Measurements from ENCODE around the gene RNU6-9. TPM values are rescaled to one million over a fixed set of nuclear protein-coding genes. Genes with fewer than 3 reads are reported as not detected.

The RNU6-9 gene
- total and polyA plus RNA-seq, 10 donors = not detected

DNA sequence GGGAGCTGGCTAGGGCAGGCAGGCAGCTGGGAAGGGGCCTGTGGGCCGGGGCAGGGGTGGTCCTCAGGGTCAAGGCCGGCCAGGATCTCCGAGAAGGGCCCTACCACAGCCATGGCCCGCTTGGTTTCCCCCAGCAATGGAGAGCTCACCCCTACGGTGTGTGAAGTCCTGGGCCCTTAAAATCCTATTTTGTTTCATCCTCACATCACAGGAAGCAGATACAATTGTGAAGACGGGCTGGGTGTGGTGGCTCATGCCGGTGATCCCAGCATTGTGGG, 8.7 kb downstream of the RNU6-9 start:
- no peaks in the 10 kb centered on the region for H3K9me3 ChIP-seq
- H3K27ac ChIP-seq = peak overlapping the region in 1 of 8 donors; percentile 13
- H3K36me3 ChIP-seq = peaks cover 0 to 74% (median 34%) of the 10 kb centered on the region in 6 donors
- TF ChIP-seq POLR2A (IDR thresholded peaks at IDR 0.05) (no peak), POLR2AphosphoS5 (IDR thresholded peaks at IDR 0.05) (peak in 1 of 3 donors; percentile 0)
- TF ChIP-seq, protein P1, sequence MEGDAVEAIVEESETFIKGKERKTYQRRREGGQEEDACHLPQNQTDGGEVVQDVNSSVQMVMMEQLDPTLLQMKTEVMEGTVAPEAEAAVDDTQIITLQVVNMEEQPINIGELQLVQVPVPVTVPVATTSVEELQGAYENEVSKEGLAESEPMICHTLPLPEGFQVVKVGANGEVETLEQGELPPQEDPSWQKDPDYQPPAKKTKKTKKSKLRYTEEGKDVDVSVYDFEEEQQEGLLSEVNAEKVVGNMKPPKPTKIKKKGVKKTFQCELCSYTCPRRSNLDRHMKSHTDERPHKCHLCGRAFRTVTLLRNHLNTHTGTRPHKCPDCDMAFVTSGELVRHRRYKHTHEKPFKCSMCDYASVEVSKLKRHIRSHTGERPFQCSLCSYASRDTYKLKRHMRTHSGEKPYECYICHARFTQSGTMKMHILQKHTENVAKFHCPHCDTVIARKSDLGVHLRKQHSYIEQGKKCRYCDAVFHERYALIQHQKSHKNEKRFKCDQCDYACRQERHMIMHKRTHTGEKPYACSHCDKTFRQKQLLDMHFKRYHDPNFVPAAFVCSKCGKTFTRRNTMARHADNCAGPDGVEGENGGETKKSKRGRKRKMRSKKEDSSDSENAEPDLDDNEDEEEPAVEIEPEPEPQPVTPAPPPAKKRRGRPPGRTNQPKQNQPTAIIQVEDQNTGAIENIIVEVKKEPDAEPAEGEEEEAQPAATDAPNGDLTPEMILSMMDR (IDR thresholded peaks at IDR 0.05 in 8 of 11, conservative IDR thresholded peaks at IDR 0.05 in 3 of 11) = no peak
- peaks cover 2 to 84% (median 33%) of the 10 kb centered on the region in 6 donors for H3K4me1 ChIP-seq
- no peak for DNase-seq
- intact Hi-C loops (cut with DNase I; ENCODE audit: low total_unique reads) = no loop called here
- WGBS, 5 donors = 70 to 83% (median 74%) methylated on average over 7 of the region's 7 CpGs
- H3K27me3 ChIP-seq (replicated peaks in 1 of 7) = no peaks in the 10 kb centered on the region
- H3K4me3 ChIP-seq = no peak overlapping the region

DNA sequence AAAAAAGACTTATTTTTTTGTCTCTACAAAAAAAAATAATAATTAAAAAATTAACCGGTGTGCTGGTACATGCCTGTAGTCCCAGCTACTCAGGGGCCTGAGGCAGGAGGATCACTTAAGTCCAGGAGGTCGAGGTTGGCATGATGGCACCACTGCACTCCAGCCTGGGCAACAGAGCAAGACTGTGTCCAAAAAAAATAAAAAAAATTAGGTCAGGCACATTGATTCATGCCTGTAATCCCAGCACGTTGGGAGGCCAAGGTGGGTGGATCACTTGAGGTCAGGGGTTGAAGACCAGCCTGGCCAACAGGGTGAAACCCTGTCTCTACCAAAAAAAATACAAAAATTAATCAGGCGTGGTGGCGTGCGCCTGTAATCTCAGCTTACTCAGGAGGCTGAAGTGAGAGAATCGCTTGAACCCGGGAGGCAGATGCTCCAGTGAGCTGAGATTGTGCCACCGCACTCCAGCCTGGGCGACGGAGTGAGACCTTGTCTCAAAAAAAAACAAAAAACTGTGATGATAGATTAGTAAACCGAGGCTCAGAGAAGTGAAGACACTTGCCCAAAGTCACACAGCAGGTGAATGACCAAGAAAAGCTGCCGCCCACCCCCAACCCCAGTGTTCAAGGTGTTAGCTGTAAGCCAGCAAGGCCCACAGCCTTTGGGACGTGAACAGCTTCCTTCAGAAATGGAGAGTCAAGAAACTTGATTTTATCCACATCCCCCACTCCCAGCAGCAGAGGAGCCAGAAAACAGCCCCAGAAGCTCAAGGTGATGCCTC, 9.4 kb downstream of the RNU6-9 start:
- 83 to 93% (median 91%) methylated on average over 14 of the region's 14 CpGs for WGBS, 5 donors

DNA sequence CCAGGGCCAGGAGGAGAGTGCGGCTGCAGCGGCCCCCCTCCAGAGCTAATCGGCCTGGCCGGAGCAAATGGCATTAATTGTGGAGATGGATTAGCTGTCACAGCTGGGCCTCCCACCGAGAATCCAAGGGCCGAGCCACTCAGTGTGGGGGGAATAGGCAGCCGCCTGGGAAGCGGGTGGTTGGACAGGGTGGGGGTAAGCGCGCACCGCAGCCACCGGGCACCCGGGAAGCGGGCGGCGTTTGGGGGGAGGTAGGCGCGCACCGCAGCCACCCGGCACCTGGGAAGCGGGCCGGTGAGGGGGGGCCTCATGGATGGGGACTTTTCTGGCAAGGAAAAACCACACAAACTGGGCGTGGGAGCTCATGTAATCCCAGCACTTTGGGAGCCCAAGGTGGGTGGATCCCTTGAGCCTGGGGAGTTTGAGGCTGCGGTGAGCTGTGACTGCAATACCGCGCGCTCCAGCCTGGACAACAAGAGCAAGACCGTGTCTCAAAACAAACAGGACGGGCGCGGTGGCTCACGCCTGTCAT, 10.0 kb downstream of the RNU6-9 start:
- Histone ChIP-seq H3K4me1 (peaks cover 15 to 97% (median 46%) of the 10 kb centered on the region in 6 donors), H3K27me3 (replicated peaks in 1 of 7) (no peaks in the 10 kb centered on the region), H3K4me3 (no peak overlapping the region), H3K27ac (peak overlapping the region in 1 of 8 donors; percentile 28), H3K9me3 (no peaks in the 10 kb centered on the region), H3K36me3 (peaks cover 0 to 62% (median 28%) of the 10 kb centered on the region in 6 donors)
- intact Hi-C loops (cut with DNase I; ENCODE audit: low total_unique reads) = no loop called here
- TF ChIP-seq POLR2A (IDR thresholded peaks at IDR 0.05) (no peak), POLR2AphosphoS5 (IDR thresholded peaks at IDR 0.05) (peak in 2 of 3 donors; percentile 20 to 29)
- TF ChIP-seq, protein P1 (IDR thresholded peaks at IDR 0.05 in 8 of 11, conservative IDR thresholded peaks at IDR 0.05 in 3 of 11) = no peak
- no peak for DNase-seq
- WGBS, 5 donors = 80 to 91% (median 86%) methylated on average over 32 of the region's 32 CpGs

More for the DNA sequence above, 9.4 kb downstream of the RNU6-9 start:
- intact Hi-C loops (cut with DNase I; ENCODE audit: low total_unique reads) = no loop called here
- Histone ChIP-seq H3K4me1 (peaks cover 8 to 90% (median 39%) of the 10 kb centered on the region in 6 donors), H3K4me3 (no peak overlapping the region), H3K27ac (peak overlapping the region in 1 of 8 donors; percentile 28), H3K27me3 (replicated peaks in 1 of 7) (no peaks in the 10 kb centered on the region), H3K9me3 (no peaks in the 10 kb centered on the region), H3K36me3 (peaks cover 0 to 68% (median 29%) of the 10 kb centered on the region in 6 donors)
- TF ChIP-seq POLR2AphosphoS5 (IDR thresholded peaks at IDR 0.05) = no peak
- TF ChIP-seq, protein P1 (IDR thresholded peaks at IDR 0.05 in 8 of 11, conservative IDR thresholded peaks at IDR 0.05 in 3 of 11) = no peak
- no peak for TF ChIP-seq POLR2A (IDR thresholded peaks at IDR 0.05)
- DNase-seq = no peak

DNA sequence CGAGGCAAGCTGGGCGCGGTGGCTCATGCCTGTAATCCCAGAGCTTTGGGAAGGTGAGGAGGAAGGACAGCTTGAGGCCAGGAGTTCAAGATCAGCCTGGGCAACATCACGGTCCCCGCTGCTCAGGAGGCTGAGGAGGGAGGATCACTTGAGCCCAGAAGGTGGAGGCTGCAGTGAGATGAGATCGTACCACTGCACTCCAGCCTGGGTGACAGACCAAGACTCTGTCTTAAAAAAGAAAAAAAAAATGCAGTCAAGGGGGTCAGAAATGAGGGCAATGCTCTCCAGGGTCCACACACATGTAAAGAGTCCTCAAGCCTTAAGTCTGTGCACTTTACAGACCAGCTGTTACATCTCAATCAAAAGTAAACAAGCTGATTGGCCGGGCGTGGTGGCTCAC, 11.3 kb downstream of the RNU6-9 start:
- intact Hi-C loops (cut with DNase I; ENCODE audit: low total_unique reads) = no loop called here
- DNase-seq = no peak
- no peak overlapping the region for H3K4me3 ChIP-seq

More for the DNA sequence above, 11.3 kb downstream of the RNU6-9 start:
- no peaks in the 10 kb centered on the region for H3K9me3 ChIP-seq
- peaks cover 0 to 50% (median 17%) of the 10 kb centered on the region in 6 donors for H3K36me3 ChIP-seq
- 93 to 97% (median 94%) methylated on average over 8 of the region's 8 CpGs for WGBS, 5 donors
- no peak for TF ChIP-seq POLR2A (IDR thresholded peaks at IDR 0.05)
- TF ChIP-seq, protein P1 (IDR thresholded peaks at IDR 0.05 in 8 of 11, conservative IDR thresholded peaks at IDR 0.05 in 3 of 11) = no peak
- no peak for TF ChIP-seq POLR2AphosphoS5 (IDR thresholded peaks at IDR 0.05)
- H3K4me1 ChIP-seq = peaks cover 19 to 97% (median 58%) of the 10 kb centered on the region in 6 donors
- no peaks in the 10 kb centered on the region for H3K27me3 ChIP-seq (replicated peaks in 1 of 7)
- H3K27ac ChIP-seq = no peak overlapping the region

All from spleen (tissue), 11 donors.